WERI-Rb-1 (cell line): ENCODE results near the gene GPX4.
"Not testable (repeated sequence)": the region's sequence is repeated elsewhere in the genome, so short reads cannot be mapped to it uniquely, and the experiment has no call there.

Experiments used
- DNase-seq: peaks from one replicate; pipeline ENCODE4 v3.0.0-alpha.2; 2020
- H3K27ac ChIP-seq: fragments of 250-450 bp; sonication (Bioruptor Pico); 2 replicates; pipeline ENCODE4 v1.5.1; 2020; ENCODE audit warnings: mild to moderate bottlenecking, moderate library complexity
- H3K27me3 ChIP-seq: fragments of 250-450 bp; sonication (Bioruptor Pico); 2 replicates; pipeline ENCODE4 v1.5.1; 2021; ENCODE audit warnings: mild to moderate bottlenecking, low read depth, moderate library complexity; ENCODE audit not compliant: insufficient read depth, severe bottlenecking
- H3K36me3 ChIP-seq: fragments of 250-450 bp; sonication (Bioruptor Pico); 2 replicates; pipeline ENCODE4 v1.5.1; 2020; ENCODE audit warnings: mild to moderate bottlenecking, moderate library complexity
- H3K4me3 ChIP-seq: 2 replicates; pipeline ENCODE4 v1.5.1; 2011; ENCODE audit warnings: low read depth, mild to moderate bottlenecking, control low read depth, low read length
- H3K9me3 ChIP-seq: fragments of 250-450 bp; sonication (Bioruptor Pico); 2 replicates; pipeline ENCODE4 v1.5.1; 2021; ENCODE audit warnings: mild to moderate bottlenecking, moderate library complexity; ENCODE audit not compliant: severe bottlenecking
- TF ChIP-seq, protein P1 (sequence below): IDR thresholded peaks from 2 replicates; pipeline ENCODE4 v1.5.1; 2011; ENCODE audit warnings: low read depth, mild to moderate bottlenecking, control low read depth, inconsistent platforms, low read length

The GPX4 gene

DNA sequence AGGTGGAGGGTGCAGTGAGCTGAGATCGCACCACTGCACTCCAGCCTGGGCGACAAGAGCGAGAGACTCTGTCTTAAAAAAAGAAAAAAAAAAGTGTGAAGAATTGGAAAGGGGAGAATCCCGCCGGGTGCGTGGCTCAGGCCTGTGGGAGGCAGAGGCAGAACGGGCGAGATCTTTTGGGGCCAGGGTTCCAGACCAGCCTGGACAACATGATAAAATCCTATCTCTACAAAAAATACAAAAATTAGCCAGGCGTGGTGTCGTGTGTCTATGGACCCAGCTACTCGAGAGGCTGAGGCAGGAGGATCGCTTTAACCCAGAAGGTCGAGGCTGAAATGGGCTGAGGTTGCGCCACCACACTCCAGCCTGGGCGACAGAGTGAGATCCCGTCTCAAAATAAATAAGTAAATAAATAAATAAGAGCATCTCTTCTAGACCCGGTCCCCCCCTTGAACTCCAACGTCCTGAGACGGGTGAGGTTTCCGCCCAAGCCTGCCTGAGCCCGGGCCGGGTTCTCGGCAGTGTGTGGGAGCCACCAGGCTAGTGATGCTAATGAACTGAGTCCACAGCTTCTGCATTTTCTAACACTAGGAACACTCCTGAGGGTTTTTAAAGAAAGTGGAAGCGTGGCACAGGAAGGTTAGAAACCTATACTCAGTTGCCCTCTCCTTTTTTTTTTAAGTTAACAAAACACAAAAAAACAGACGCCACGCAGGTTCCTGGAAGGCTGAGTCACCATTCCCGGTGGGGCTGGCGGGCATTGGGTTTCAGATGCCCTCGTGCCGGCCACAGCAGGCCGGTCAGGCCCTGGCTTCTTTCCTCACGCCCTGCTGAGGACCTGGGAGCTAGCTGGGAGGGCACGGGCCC lies 22.0 kb downstream of the GPX4 start:
- TF ChIP-seq, protein P1, sequence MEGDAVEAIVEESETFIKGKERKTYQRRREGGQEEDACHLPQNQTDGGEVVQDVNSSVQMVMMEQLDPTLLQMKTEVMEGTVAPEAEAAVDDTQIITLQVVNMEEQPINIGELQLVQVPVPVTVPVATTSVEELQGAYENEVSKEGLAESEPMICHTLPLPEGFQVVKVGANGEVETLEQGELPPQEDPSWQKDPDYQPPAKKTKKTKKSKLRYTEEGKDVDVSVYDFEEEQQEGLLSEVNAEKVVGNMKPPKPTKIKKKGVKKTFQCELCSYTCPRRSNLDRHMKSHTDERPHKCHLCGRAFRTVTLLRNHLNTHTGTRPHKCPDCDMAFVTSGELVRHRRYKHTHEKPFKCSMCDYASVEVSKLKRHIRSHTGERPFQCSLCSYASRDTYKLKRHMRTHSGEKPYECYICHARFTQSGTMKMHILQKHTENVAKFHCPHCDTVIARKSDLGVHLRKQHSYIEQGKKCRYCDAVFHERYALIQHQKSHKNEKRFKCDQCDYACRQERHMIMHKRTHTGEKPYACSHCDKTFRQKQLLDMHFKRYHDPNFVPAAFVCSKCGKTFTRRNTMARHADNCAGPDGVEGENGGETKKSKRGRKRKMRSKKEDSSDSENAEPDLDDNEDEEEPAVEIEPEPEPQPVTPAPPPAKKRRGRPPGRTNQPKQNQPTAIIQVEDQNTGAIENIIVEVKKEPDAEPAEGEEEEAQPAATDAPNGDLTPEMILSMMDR = no peak
- no peaks in the 10 kb centered on the region for H3K27me3 ChIP-seq

DNA sequence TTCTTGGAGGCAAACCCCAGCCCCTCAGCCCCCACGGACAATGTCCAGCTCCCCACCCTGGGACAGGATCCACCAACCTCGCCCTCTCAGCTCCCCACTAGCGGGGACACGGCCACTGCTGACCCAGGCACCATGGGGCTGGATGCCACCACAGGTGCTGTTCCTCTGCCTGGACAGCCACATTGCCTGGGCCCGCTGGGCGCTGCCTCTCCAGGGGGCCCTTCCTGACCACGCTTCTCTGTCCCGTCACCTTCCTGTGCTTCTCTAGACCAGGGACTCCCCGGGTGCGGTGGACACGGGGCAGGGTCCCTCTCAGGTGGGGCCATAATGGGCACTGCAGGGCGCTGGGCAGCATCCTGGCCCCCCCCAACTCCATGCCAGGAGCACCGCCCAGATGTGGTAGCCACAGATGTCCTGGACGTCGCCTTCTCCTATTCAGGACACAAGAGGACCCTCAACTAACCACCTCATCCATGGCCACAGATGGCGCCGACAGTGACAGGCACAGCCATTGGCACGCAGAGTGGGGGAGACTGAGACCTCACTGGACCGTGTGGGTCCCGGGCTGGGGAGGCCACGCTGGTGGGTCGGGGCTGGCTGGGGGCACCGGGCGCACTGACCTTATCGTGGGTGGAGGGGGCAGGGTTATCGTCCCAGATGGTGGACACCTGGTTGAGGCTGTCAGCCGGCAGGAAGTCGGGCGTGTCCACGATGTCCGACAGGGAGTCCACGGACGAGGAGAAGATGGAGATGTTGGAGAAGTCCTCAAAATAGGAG lies 23.4 kb downstream of the GPX4 start:
- TF ChIP-seq, protein P1 = no peak
- H3K9me3 ChIP-seq = no peaks in the 10 kb centered on the region
- H3K4me3 ChIP-seq = no peak overlapping the region
- H3K27me3 ChIP-seq = no peaks in the 10 kb centered on the region
- H3K36me3 ChIP-seq = peaks cover 18% of the 10 kb centered on the region
- no peak for DNase-seq
- H3K27ac ChIP-seq = no peak overlapping the region

More for the DNA sequence above, 22.0 kb downstream of the GPX4 start:
- H3K36me3 ChIP-seq = peaks cover 29% of the 10 kb centered on the region
- no peaks in the 10 kb centered on the region for H3K9me3 ChIP-seq
- no peak overlapping the region for H3K27ac ChIP-seq
- H3K4me3 ChIP-seq = no peak overlapping the region
- DNase-seq = no peak

DNA sequence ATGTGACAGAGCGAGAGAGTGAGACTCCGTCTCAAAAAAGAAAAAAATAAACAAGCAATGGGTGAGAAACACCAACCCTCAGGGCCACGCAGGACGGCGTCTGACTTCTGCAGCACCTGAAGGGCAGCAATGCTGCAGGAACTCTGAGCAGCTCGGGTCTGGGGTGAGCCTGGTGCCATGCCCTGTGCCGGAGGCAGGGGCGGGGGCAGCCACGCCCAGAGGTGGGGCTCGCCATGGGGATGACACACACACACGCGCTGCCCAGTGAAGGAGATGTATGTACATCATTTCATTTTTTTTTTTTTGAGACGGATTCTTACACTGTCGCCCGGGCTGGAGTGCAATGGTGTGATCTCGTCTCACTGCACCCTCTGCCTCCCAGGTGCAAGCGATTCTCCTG lies 24.3 kb downstream of the GPX4 start:
- TF ChIP-seq, protein P1 = no peak
- Histone ChIP-seq H3K4me3 (no peak overlapping the region), H3K9me3 (no peaks in the 10 kb centered on the region), H3K27ac (no peak overlapping the region), H3K36me3 (peaks cover 13% of the 10 kb centered on the region), H3K27me3 (no peaks in the 10 kb centered on the region)
- no peak for DNase-seq

DNA sequence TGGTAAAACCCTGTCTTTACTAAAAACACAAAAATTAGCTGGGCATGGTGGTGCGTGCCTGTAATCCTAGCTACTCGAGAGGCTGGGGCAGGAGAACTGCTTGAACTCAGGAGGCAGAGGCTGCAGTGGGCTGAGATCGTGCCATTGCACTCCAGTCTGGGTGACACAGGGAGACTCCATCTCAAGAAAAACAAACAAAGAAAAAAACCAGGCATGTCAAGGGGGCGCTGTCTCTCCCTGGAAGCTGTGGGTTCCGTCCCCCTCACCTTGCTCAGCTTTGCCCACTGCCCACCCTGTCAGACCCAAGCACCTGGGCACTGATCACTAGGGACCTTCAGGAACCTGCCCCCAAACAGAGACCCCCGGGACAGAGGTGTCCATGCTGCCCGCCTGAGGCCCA lies 25.3 kb downstream of the GPX4 start:
- not testable (repeated sequence) for H3K9me3 ChIP-seq, H3K4me3 ChIP-seq, H3K27ac ChIP-seq, H3K27me3 ChIP-seq, DNase-seq, H3K36me3 ChIP-seq

GRCh38 chr19:1129535-1129934 lies 25.7 kb downstream of the GPX4 start:
- peaks cover 5% of the 10 kb centered on the region; the same call in 1 of the 2 replicates for H3K36me3 ChIP-seq
- DNase-seq = no peak
- TF ChIP-seq, protein P1 = no peak
- no peaks in the 10 kb centered on the region for H3K27me3 ChIP-seq
- no peak overlapping the region for H3K4me3 ChIP-seq
- H3K27ac ChIP-seq = no peak overlapping the region
- H3K9me3 ChIP-seq = no peaks in the 10 kb centered on the region
